ENCODE data around the gene TSPAN9.

TSPAN9 gene, protein sequence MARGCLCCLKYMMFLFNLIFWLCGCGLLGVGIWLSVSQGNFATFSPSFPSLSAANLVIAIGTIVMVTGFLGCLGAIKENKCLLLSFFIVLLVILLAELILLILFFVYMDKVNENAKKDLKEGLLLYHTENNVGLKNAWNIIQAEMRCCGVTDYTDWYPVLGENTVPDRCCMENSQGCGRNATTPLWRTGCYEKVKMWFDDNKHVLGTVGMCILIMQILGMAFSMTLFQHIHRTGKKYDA

GRCh38 chr12:3076730-3077571 is at the start of gene TSPAN9:
TSS of gene TSPAN9 (plus strand) at chr12:3077379. CDS start at chr12:3201194, 123,815 bp downstream.
- DNase-seq, result no peak

DNA sequence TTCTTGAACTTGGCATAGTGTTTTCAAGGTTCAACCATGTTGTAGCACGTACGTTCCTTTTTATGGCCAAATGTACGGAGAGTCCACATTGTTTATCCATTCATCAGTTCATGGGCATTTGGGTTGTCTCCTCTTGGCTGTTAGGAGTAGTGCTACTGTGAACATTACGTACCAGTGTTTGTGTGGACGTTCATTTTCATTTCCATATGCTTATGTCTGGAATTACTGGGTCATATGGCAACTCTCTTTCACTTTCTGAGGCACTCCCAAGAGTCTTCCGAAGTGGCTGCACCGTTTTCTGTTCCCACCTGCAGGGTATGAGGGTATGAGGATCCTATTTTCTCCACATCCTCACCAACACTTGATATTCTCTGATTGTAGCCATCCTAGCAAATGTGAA is 49.1 kb upstream of the TSPAN9 start:
- DNase-seq, result no peak

GRCh38 chr12:3030821-3031429 is 46.3 kb upstream of the TSPAN9 start:
- no peak for DNase-seq

DNA sequence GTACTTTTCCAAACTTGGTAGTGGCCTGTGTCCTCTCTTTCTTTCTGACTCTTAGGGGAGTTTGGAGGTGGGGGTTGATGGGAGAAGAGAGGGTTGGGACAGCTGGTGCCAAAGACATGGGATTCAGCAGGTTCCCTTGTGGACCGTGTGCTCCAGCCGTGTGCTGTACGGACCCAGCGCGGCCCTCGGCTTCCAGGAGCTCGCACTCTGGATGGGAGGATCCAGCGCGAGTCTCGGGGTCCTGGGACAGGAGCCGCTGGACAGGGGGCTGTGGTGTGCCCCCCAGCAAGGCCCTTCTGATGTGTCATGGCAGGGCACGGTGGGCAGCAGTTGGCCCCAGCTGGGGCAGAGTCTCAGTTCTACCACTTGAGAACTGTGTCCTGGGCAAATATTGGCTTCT is 45.0 kb upstream of the TSPAN9 start:
- no peak for DNase-seq

GRCh38 chr12:3032770-3033538 is 44.2 kb upstream of the TSPAN9 start:
- no peak for DNase-seq

DNA sequence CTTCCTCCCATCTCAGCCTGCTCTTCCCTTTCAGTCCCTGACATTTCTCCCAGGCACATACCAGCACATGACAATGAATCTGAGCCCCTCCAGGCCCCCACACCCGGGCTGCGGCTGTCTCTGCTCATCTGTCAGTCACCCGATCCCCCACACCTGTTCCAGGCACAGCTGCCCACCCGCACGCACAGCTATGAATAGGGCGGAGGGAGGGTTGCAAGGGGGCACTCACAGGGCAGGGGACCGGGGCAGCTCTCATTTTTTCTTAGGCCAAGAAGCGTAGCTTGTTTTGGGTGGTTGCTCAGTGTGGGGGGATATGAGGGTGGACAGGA is 43.7 kb upstream of the TSPAN9 start:
- no peak for DNase-seq

DNA sequence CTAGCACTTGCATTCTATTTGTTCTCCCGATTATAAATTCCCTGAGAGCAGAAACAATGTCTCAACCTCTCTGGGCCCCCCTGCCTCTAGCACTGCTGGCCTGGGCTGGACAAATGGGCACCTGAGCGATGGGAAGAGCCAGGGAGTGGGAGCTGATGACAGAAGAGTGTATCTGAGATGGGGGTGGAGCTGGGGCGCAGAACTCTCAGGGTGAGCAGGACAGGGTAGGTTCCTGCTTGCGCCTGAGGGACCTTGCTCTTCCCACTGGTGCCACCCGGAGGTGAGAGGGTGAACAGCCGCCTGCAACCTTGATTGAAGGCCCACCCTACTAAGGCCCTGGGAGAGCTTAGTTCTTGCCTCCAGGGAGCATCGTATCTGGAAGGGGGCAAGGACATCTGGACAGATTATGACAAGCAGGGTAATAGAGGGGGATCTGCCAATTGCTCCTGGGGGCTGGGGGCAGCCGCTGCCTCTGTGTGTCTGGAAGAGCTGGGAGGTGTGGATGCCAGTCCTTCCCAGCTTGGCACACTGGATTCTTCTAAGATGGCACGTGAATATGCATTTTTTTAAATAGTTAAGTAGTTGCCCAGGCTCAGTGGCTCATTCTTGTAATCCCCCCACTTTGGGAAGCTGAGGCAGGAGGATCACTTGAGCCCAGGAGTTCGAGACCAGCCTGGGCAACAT is 43.0 kb upstream of the TSPAN9 start:
- peak; percentile 5 for DNase-seq

DNA sequence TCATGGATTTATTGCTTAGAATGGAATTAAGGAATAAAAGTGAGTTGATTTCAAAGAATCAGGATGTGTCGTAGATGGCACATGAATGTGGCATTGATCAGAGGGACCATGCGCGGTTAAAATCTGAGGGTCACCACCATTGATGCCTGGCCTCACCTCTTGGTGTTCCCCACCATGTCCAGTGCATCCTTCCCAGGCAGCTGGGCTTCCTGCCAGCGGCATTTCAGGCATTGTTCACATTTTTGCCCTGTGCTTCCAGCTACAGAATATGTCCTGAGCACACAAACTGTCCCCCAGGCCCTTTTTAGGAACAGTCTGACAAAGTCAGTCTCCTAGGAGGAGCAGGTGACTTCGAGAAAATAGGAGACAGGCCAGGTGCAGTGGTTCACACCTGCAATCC is 42.0 kb upstream of the TSPAN9 start:
- DNase-seq, result no peak

DNA sequence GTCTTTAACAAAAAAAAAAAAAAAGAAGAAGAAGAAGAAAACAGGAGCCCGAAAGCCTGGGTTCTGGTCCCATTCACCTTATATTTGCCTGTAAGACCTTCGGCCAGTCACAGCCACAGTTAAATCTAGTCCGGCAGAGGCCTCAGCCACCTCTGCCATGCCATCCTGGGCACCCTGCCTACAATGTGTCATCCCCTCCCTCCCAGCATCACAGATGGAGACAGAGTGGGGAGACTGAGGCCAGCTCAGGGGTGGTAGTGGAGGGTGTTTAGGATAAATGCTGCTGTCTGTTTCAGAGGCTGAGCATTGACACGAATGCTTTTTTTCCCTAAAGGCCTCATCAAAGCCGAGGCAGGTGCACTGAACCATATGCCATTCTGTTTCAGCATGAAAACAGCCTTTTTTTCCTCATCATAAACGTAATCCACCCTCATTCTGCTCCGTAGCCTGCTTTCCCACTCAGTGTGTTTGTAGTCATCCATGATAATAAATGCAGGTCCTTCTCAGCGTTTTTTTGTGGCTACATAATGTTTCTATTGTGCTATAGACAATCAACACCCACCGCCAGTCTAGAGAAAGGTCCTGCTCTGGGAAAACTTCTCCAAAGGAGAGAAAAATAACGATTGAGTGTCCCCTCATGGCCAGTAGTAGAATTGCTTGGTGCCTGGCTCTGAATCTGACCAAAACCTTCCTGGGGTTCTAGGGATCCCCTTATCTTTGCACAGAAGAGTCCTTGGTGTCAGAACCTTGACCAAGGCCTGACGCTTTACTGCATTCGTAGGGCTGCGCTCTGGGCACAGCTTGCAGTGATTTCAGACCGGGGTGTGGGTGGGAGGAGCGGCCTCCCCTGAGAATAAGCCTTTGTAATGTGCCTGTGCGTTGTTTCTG is 41.1 kb upstream of the TSPAN9 start:
- no peak for DNase-seq

DNA sequence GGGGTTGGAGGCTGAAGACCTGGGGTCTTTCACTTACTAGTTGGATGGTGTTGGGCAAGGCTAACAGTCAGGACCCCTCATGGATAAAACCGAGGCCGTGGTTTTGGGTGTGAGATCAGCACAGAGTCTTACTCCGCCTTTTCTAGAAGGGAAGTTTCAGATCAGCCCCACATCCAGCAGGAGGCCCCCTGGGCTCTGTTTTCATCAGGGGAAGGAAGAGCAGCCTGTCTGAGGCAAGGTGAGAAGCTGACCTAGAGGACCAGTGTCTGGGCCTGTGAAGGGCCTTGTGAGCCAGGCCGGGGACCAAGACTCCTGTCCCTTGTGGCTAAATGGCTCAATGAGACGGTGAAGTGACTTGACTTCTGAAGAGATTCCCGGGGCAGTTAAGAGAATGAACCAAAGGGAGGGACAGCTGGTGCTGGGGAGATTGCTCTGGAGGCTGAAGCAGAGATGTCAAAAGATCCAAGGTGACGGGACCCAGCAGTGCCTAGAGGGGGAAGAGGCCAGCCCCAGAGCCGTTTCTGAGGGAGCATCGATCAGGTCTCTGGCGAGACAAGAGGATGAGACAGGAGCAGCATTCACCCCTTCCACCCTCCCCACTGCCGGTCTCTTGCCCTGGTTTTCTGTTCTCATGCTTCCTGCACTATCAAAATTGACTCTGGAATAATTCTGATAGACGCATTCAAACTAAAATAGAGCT is 40.1 kb upstream of the TSPAN9 start:
- no peak for DNase-seq

DNA sequence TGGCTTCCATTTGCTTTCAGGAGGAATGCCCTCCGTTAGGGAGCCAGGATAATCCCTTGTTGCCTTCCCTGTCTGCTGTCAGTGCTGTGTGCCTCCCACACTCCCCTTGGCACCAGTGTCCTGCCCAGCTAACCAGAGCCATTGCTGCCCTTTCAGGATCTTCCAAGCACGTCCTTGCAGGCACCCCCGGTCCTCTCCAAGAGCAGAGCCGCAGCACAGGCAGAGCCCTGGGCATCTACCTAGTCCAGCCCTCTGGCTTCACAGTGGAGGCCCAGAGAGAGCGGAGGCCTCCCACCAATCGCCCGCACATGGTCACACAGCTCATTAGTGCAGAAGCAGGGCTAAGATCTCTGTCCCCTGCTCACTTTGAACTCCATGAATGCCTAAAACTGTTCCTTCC is 39.0 kb upstream of the TSPAN9 start:
- DNase-seq, result no peak

DNA sequence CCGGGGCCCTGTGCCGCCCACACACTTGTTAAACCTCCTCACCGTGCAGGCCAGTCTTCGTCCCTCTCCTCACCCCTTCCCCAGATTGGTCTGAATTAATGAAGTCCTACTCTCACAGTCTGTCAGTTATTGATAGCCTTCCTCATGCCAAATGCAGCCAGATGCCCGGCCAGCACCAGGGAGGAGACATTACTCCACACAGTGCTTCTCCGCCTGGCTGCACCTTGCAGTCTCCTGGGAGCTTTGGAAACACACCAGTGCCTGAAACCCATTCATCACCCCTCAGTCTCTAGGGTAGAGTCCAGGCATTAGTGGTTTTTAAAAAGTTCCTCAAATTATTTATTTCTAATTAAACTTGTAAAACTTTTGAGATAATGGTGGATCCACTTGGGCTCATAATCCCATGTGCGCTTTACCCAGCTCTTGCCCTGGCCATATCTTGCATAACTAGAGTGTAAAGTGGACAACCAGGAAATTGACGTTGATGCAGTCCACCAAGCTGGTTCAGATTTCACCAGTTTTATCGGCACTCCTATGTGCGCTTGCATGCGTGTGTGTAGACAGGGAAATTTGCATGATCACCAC is 38.2 kb upstream of the TSPAN9 start:
- no peak for DNase-seq

DNA sequence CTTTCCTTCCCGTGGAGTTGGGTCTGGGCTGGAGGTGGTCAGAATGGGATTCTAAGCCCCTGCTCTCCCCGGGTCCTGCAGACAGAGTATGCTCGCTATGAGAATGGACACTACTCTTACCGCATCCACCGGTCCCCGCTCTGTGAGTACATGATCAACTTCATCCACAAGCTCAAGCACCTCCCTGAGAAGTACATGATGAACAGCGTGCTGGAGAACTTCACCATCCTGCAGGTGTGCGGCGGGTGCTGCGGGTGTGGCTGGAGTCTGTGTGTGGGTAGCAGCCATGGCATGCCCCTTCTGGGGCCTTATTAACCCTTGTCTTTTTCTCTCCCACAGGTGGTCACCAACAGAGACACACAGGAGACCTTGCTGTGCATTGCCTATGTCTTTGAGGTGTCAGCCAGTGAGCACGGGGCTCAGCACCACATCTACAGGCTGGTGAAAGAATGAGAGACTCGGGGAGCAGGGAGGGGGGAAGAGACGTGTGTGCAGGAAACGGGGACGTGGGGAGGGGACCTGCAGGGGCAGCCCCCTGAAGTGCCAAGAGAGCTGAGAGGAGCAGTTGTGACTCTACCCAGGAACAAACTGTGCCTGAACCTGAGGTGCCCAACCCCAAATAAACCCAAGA is 37.0 kb upstream of the TSPAN9 start:
- no peak for DNase-seq

DNA sequence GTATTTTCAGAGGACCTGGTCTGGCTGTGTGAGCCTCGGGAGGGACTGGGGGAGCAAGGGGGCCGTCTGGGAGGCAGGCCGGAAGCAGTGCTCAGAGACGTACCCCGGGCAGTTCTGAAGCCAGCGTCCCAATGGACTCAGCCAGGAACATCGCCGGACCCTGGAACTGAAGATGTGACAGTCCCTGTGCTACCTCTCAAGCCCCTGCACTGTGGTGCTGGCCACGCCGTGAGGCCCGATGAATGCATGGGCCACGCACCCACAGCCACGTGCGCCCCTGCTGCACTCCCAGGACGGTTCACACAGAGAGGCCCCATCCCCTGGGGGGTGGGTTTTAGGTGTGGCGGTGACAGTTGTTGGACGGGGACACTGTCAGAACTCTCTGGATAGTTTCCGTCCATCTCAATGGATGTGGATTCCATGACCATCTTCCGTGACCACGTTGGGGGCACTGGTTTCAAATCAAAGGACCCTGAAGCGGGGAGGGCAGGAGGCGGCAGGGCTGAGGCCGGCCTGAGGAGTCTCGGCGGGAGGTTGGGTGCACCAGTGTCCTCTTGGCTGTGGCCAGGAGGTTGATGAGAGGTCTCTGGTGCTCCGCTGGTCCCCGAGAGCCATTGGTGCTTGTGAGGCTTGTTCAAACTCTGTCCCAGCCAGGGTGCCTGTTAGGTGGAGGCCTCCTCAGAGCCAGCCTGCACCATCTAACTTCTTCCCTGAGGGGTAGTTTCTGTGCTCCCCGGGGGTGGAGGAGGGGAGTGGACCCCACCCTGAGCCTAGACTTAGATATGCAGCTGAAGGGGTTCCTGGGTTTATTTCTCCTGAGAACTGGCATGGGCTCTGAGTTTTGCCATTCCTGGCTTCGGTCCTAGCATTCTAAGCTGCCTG is 36.3 kb upstream of the TSPAN9 start:
- no peak for DNase-seq

DNA sequence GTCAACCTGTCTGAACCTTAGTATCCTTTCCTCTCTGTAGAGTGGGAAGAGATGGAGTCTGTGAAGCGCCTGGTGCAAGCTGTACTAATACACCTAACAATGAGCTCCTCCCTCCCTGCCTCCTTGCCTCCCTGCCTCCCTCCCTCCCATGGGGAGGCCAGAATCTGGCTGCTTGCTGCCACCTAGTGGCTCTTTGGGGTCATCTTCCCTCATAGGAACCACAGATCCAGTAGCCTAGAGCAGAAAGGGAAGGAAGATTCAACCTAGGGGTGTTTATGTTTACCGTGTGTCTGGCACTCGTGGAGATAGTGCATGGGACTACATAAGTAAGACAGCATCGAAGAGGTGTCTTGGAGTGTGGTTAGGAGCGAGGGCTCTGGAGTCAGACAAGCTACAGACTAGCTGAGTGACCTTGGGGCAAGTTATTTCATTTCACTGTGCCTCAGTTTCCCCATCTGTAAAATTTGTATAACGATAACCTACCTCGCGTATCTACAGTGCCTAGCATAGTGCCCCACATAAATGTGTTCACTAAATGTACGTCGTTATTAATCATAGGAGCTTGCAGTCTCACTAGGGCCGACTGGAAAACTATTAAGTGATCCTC is 35.5 kb upstream of the TSPAN9 start:
- DNase-seq, result peak; percentile 4

GRCh38 chr12:3042394-3042793 is 34.8 kb upstream of the TSPAN9 start:
- no peak for DNase-seq

DNA sequence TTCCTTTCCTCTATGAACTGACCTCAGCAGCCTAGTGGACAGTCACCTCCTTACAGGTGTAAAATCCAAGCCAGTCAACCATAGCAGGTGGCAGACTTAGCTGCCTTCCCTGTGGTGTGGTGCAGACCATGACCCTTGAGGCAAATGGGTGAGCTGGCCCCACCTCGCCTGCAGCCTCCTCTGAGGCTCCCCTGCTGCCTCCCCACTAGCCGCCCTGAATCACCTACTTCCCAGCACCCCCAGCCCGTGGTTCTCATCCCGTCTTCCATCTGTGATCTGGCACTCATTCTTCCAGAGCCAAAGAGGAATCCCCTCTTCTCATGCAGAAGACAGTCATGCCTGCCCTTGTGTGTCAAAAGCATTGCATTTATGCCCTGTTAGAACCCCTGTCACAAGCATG is 34.4 kb upstream of the TSPAN9 start:
- DNase-seq, result no peak

DNA sequence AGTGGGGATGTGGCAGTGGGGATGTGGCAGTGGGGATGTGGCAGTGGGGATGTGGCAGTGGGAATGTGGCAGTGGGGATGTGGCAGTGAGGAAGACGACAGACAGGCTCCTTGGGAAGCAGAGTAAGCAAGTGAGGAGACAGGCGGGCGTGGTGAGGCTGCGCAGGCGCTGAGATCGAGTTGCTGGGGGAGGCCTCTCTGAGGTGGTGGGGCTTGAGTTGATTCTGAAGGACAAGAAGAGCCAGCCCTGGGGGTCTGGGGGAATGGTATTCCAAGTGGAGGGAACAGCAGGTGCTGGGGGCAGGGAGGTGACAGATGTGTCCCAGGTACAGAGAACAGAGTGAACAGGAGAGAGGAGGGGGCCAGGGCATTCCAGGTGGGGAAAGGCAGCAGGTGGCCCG is 33.8 kb upstream of the TSPAN9 start:
- no peak for DNase-seq

GRCh38 chr12:3044141-3044630 is 33.0 kb upstream of the TSPAN9 start:
- no peak for DNase-seq
